DND-41 (cell line): ENCODE measurements around the gene EDRF1.

ENCODE experiments used
- ATAC-seq: fragments of 200-7000 bp; cut with Tn5 transposase; 3 replicates; pipeline ENCODE4 v1.9.1; 2021; ENCODE audit warnings: low read depth; ENCODE audit not compliant: insufficient read depth
- DNase-seq: peaks from one replicate; pipeline ENCODE4 v3.0.0-alpha.2; 2020
- H2AFZ ChIP-seq: 2 replicates; pipeline ENCODE4 v1.6.0; 2012; ENCODE audit warnings: low read depth, low read length
- H3K27ac ChIP-seq: 2 replicates; pipeline ENCODE4 v1.5.1; 2012; ENCODE audit warnings: low read length, inconsistent platforms
- H3K27me3 ChIP-seq: fragments of 200-600 bp; sonication (generic); 2 replicates; pipeline ENCODE4 v1.6.0; 2012; ENCODE audit warnings: low read length, mild to moderate bottlenecking, inconsistent platforms; ENCODE audit not compliant: insufficient read depth, poor library complexity
- H3K36me3 ChIP-seq: 2 replicates; pipeline ENCODE4 v1.5.1; 2012; ENCODE audit warnings: low read length, inconsistent platforms; ENCODE audit not compliant: insufficient read depth
- H3K4me1 ChIP-seq: 2 replicates; pipeline ENCODE4 v1.5.1; 2012; ENCODE audit warnings: mild to moderate bottlenecking, low read length; ENCODE audit not compliant: insufficient read depth
- H3K4me2 ChIP-seq: 2 replicates; pipeline ENCODE4 v1.6.0; 2012; ENCODE audit warnings: mild to moderate bottlenecking, moderate library complexity, low read length, inconsistent platforms; ENCODE audit not compliant: insufficient read depth
- H3K4me3 ChIP-seq, 2 experiments: fragments of 200-600 bp in 1 of 2; shearing (Covaris generic) in 1 of 2; 2 replicates each; pipeline ENCODE4 v1.5.1; 2012 to 2016; ENCODE audit warnings: inconsistent platforms in 2 of 2, low read length in 2 of 2, mild to moderate bottlenecking in 2 of 2, low read depth in 1 of 2, moderate library complexity in 1 of 2
- H3K79me2 ChIP-seq: 2 replicates; pipeline ENCODE4 v1.6.0; 2012; ENCODE audit warnings: low read length, inconsistent platforms; ENCODE audit not compliant: insufficient read depth
- H3K9ac ChIP-seq: 2 replicates; pipeline ENCODE4 v1.6.0; 2012; ENCODE audit warnings: low read depth, mild to moderate bottlenecking, inconsistent platforms, low read length, moderate library complexity
- H3K9me3 ChIP-seq: 2 replicates; pipeline ENCODE4 v1.5.1; 2012; ENCODE audit warnings: low read length, moderate library complexity, mild to moderate bottlenecking, inconsistent platforms; ENCODE audit not compliant: insufficient read depth, severe bottlenecking
- H4K20me1 ChIP-seq: 2 replicates; pipeline ENCODE4 v1.6.0; 2012; ENCODE audit warnings: low read length; ENCODE audit not compliant: insufficient read depth
- CTCF ChIP-seq: IDR thresholded peaks from 2 replicates; pipeline ENCODE4 v1.5.1; 2012; ENCODE audit warnings: borderline replicate concordance, low read length, moderate library complexity, mild to moderate bottlenecking; ENCODE audit not compliant: poor library complexity, severe bottlenecking; ENCODE audit errors: extremely low read depth
- EZH2 ChIP-seq: IDR thresholded peaks from 3 replicates; pipeline ENCODE4 v1.6.1; 2012; ENCODE audit warnings: borderline replicate concordance, low read depth, mild to moderate bottlenecking, moderate library complexity, low read length, inconsistent platforms; ENCODE audit not compliant: severe bottlenecking

The EDRF1 gene

GRCh38 chr10:125739994-125740679 lies 20.6 kb downstream of the EDRF1 start:
- Histone ChIP-seq H3K9me3 (no peaks in the 10 kb centered on the region), H3K4me2 (no peak overlapping the region), H3K27me3 (no peaks in the 10 kb centered on the region), H4K20me1 (peaks cover 5% of the 10 kb centered on the region; the same call in 1 of the 2 replicates), H3K79me2 (no peaks in the 10 kb centered on the region), H3K4me3 (no peak overlapping the region), H3K36me3 (peaks cover 93% of the 10 kb centered on the region), H3K4me1 (no peaks in the 10 kb centered on the region), H2AFZ (no peak overlapping the region), H3K9ac (no peak overlapping the region), H3K27ac (no peak overlapping the region)
- DNase-seq = no peak
- TF ChIP-seq CTCF (no peak), EZH2 (no peak)
- ATAC-seq = no peak

- no peak for DNase-seq
- H3K4me1 ChIP-seq = no peaks in the 10 kb centered on the region
- H3K4me2 ChIP-seq = no peak overlapping the region
- no peaks in the 10 kb centered on the region for H3K79me2 ChIP-seq
- no peak for ATAC-seq
- H2AFZ ChIP-seq = no peak overlapping the region
- H3K9ac ChIP-seq = no peak overlapping the region
- no peaks in the 10 kb centered on the region for H3K9me3 ChIP-seq
- peaks cover 5% of the 10 kb centered on the region; the same call in 1 of the 2 replicates for H4K20me1 ChIP-seq
- H3K27ac ChIP-seq = no peak overlapping the region
- TF ChIP-seq CTCF (peak; percentile 19), EZH2 (no peak)
- H3K36me3 ChIP-seq = peaks cover 93% of the 10 kb centered on the region
- H3K27me3 ChIP-seq = no peaks in the 10 kb centered on the region
- no peak overlapping the region for H3K4me3 ChIP-seq
These were observed 23.0 kb downstream of the EDRF1 start for GRCh38 chr10:125742465-125742864.

- Histone ChIP-seq H3K4me3 (no peak overlapping the region), H3K27me3 (no peaks in the 10 kb centered on the region), H3K4me1 (no peaks in the 10 kb centered on the region), H3K4me2 (no peak overlapping the region), H3K27ac (no peak overlapping the region), H3K9me3 (no peaks in the 10 kb centered on the region), H3K9ac (no peak overlapping the region), H3K79me2 (no peaks in the 10 kb centered on the region), H2AFZ (no peak overlapping the region), H3K36me3 (peaks cover 93% of the 10 kb centered on the region), H4K20me1 (peaks cover 2% of the 10 kb centered on the region; the same call in 1 of the 2 replicates)
- TF ChIP-seq EZH2 = no peak
- no peak for TF ChIP-seq CTCF
- ATAC-seq (no peak), DNase-seq (no peak)
These were observed 25.4 kb downstream of the EDRF1 start for GRCh38 chr10:125744909-125745308.

- no peak overlapping the region for H3K27ac ChIP-seq
- no peak for TF ChIP-seq CTCF
- no peak for TF ChIP-seq EZH2
- no peak overlapping the region for H3K9ac ChIP-seq
- no peaks in the 10 kb centered on the region for H3K79me2 ChIP-seq
- H4K20me1 ChIP-seq = no peaks in the 10 kb centered on the region; the same call in 1 of the 2 replicates
- no peak overlapping the region for H3K4me2 ChIP-seq
- H3K4me3 ChIP-seq = no peak overlapping the region
- H3K27me3 ChIP-seq = no peaks in the 10 kb centered on the region
- H3K4me1 ChIP-seq = no peaks in the 10 kb centered on the region
- peaks cover 97% of the 10 kb centered on the region for H3K36me3 ChIP-seq
- H2AFZ ChIP-seq = no peak overlapping the region
- H3K9me3 ChIP-seq = no peaks in the 10 kb centered on the region
- DNase-seq (no peak), ATAC-seq (no peak)
These were observed 27.9 kb downstream of the EDRF1 start for GRCh38 chr10:125747417-125747816.
